DOHH2 (cell line): ENCODE data around the gene EML3.

Experiments used
- CTCF ChIP-seq: fragments of 200-600 bp; sonication (generic); IDR thresholded peaks from one replicate; pipeline ENCODE4 v1.5.1; 2014; ENCODE audit warnings: antibody characterized with exemption, mild to moderate bottlenecking, low read depth, low read length; ENCODE audit not compliant: poor library complexity, severe bottlenecking
- EZH2phosphoT487 ChIP-seq: fragments of 200-600 bp; sonication (generic); IDR thresholded peaks from 2 replicates; pipeline ENCODE4 v1.6.1; 2017; ENCODE audit warnings: borderline replicate concordance, mild to moderate bottlenecking, antibody characterized with exemption, low read length, moderate library complexity, mixed read lengths

GRCh38 chr11:62574363-62575071 is 38.1 kb downstream of the EML3 start:
- TF ChIP-seq CTCF (no peak), EZH2phosphoT487 (no peak)
